SK-N-MC (cell line): ENCODE data around the gene AURKAIP1.
A peak's percentile ranks its signal among the peaks of the same experiment; 100 is the strongest.
"Not testable (repeated sequence)": the region's sequence is repeated elsewhere in the genome, so short reads cannot be mapped to it uniquely, and the experiment has no call there.

Experiments
- DNase-seq: peaks from one replicate; pipeline ENCODE4 v3.0.0-alpha.2; 2011; ENCODE audit warnings: low read depth, low spot score
- H3K27ac ChIP-seq: fragments of 200-600 bp; sonication (generic); 2 replicates; pipeline ENCODE4 v1.5.1; 2016; ENCODE audit warnings: mixed run types
- H3K36me3 ChIP-seq: fragments of 200-600 bp; sonication (generic); 2 replicates; pipeline ENCODE4 v1.6.1; 2017; ENCODE audit warnings: antibody characterized with exemption, low read length, mixed read lengths; ENCODE audit not compliant: insufficient read depth
- H3K4me3 ChIP-seq: fragments of 200-600 bp; sonication (generic); 2 replicates; pipeline ENCODE4 v1.5.1; 2016
- H3K9ac ChIP-seq: fragments of 200-600 bp; sonication (generic); 2 replicates; pipeline ENCODE4 v1.8.0; 2017; ENCODE audit warnings: mixed run types, mixed read lengths; ENCODE audit not compliant: insufficient read length
- H3K9me3 ChIP-seq: fragments of 200-600 bp; sonication (generic); 2 replicates; pipeline ENCODE4 v1.6.1; 2017; ENCODE audit warnings: low read depth, mild to moderate bottlenecking, antibody characterized with exemption, low read length, moderate library complexity, mixed read lengths
- EZH2 ChIP-seq: fragments of 200-600 bp; sonication (generic); IDR thresholded peaks from one replicate; pipeline ENCODE4 v1.6.1; 2017; ENCODE audit warnings: antibody characterized with exemption
- FOXP2 ChIP-seq: optimal IDR thresholded peaks from 2 replicates; pipeline ENCODE3; 2011; ENCODE audit warnings: mild to moderate bottlenecking, moderate library complexity; ENCODE audit not compliant: insufficient read depth; ENCODE audit errors: extremely low read length, control extremely low read depth
- POLR2AphosphoS5 ChIP-seq: IDR thresholded peaks from 2 replicates; pipeline ENCODE4 v1.6.1; 2012; ENCODE audit warnings: mild to moderate bottlenecking, low read depth, low read length, borderline replicate concordance

AURKAIP1 gene

GRCh38 chr1:1370771-1371300, 4.2 kb downstream of the AURKAIP1 start:
- no peak for TF ChIP-seq EZH2
- TF ChIP-seq FOXP2: no peak
- TF ChIP-seq POLR2AphosphoS5: no peak
- Histone ChIP-seq H3K27ac (no peak overlapping the region), H3K9me3 (0 out of 2 replicates have a peak, but pooled peaks cover 3% of the 10 kb centered on the region), H3K36me3 (no peaks in the 10 kb centered on the region; the same call in 1 of the 2 replicates), H3K9ac (no peak overlapping the region), H3K4me3 (no peak overlapping the region)
- no peak for DNase-seq

- not testable (repeated sequence) for H3K9me3 ChIP-seq, H3K4me3 ChIP-seq, H3K27ac ChIP-seq, H3K36me3 ChIP-seq, DNase-seq, H3K9ac ChIP-seq
These were observed 4.9 kb downstream of the AURKAIP1 start for GRCh38 chr1:1370094-1370493.

- Histone ChIP-seq H3K9ac (no peak overlapping the region), H3K36me3 (no peaks in the 10 kb centered on the region), H3K27ac (no peak overlapping the region), H3K4me3 (no peak overlapping the region), H3K9me3 (0 out of 2 replicates have a peak, but pooled peaks cover 3% of the 10 kb centered on the region)
- TF ChIP-seq EZH2 (no peak), FOXP2 (no peak), POLR2AphosphoS5 (no peak)
- no peak for DNase-seq
These were observed 7.7 kb downstream of the AURKAIP1 start for GRCh38 chr1:1367315-1367714.

GRCh38 chr1:1366699-1367066, 8.3 kb downstream of the AURKAIP1 start:
- Histone ChIP-seq H3K27ac (no peak overlapping the region), H3K4me3 (no peak overlapping the region), H3K9ac (no peak overlapping the region), H3K9me3 (0 out of 2 replicates have a peak, but pooled peaks cover 3% of the 10 kb centered on the region), H3K36me3 (no peaks in the 10 kb centered on the region)
- TF ChIP-seq EZH2 (no peak), FOXP2 (no peak), POLR2AphosphoS5 (no peak)
- no peak for DNase-seq

GRCh38 chr1:1365875-1366698, 8.9 kb downstream of the AURKAIP1 start:
- Histone ChIP-seq H3K36me3 (no peaks in the 10 kb centered on the region), H3K9ac (no peak overlapping the region), H3K9me3 (0 out of 2 replicates have a peak, but pooled peaks cover 3% of the 10 kb centered on the region), H3K27ac (no peak overlapping the region), H3K4me3 (no peak overlapping the region)
- no peak for DNase-seq
- TF ChIP-seq FOXP2: no peak
- no peak for TF ChIP-seq POLR2AphosphoS5

- H3K27ac ChIP-seq: no peak overlapping the region
- no peak overlapping the region for H3K4me3 ChIP-seq
- H3K9me3 ChIP-seq: 0 out of 2 replicates have a peak, but pooled peaks cover 3% of the 10 kb centered on the region
- H3K36me3 ChIP-seq: no peaks in the 10 kb centered on the region
- no peak overlapping the region for H3K9ac ChIP-seq
- no peak for TF ChIP-seq POLR2AphosphoS5
- no peak for TF ChIP-seq EZH2
- TF ChIP-seq FOXP2: no peak
- no peak for DNase-seq
These were observed 10.7 kb downstream of the AURKAIP1 start for GRCh38 chr1:1364266-1364665.

GRCh38 chr1:1361982-1362423, 13.0 kb downstream of the AURKAIP1 start:
- no peak for DNase-seq
- no peak overlapping the region for H3K4me3 ChIP-seq
- peak overlapping the region; percentile 47 for H3K9ac ChIP-seq
- TF ChIP-seq POLR2AphosphoS5 (no peak), FOXP2 (peak; percentile 28), EZH2 (no peak)
- H3K9me3 ChIP-seq: no peaks in the 10 kb centered on the region
- peak overlapping the region; percentile 68 for H3K27ac ChIP-seq
- H3K36me3 ChIP-seq: no peaks in the 10 kb centered on the region

- Histone ChIP-seq H3K9ac (peak overlapping the region; percentile 47), H3K36me3 (no peaks in the 10 kb centered on the region), H3K4me3 (0 out of 2 replicates have a peak overlapping the region, but pooled peaks have one; percentile 24), H3K27ac (peak overlapping the region; percentile 68), H3K9me3 (no peaks in the 10 kb centered on the region)
- no peak for TF ChIP-seq EZH2
- TF ChIP-seq POLR2AphosphoS5: peak; percentile 36; the same call in 1 of the 2 replicates
- no peak for TF ChIP-seq FOXP2
- no peak for DNase-seq
These were observed 13.6 kb downstream of the AURKAIP1 start for GRCh38 chr1:1361233-1361981.
